LNCaP clone FGC (cell line): Measurements from ENCODE around the gene SUPT16H.
"Not testable (repeated sequence)": the region's sequence is repeated elsewhere in the genome, so short reads cannot be mapped to it uniquely, and the experiment has no call there.

Experiments
- DNase-seq: peaks from one replicate; pipeline ENCODE4 v3.0.0-alpha.2; 2011; ENCODE audit warnings: low read depth
- H3K4me3 ChIP-seq: 2 replicates; pipeline ENCODE4 v1.5.1; 2011; ENCODE audit warnings: mild to moderate bottlenecking, low read depth, low read length, control low read depth
- CTCF ChIP-seq: IDR thresholded peaks from 2 replicates; pipeline ENCODE4 v1.5.1; 2012; ENCODE audit warnings: mild to moderate bottlenecking; ENCODE audit not compliant: control insufficient read depth, insufficient read depth; ENCODE audit errors: extremely low read depth

Gene SUPT16H

GRCh38 chr14:21385188-21385904, 1.5 kb upstream of the SUPT16H start:
- H3K4me3 ChIP-seq = no peak overlapping the region
- DNase-seq = no peak
- TF ChIP-seq CTCF = no peak

GRCh38 chr14:21384494-21384851, 654 bp upstream of the SUPT16H start:
- DNase-seq = no peak

GRCh38 chr14:21382886-21383847, 652 bp downstream of the SUPT16H start:
- DNase-seq = no peak
- no peak for TF ChIP-seq CTCF

More at GRCh38 chr14:21384494-21384851, 654 bp upstream of the SUPT16H start:
- peak overlapping the region; percentile 97 for H3K4me3 ChIP-seq
- TF ChIP-seq CTCF = no peak

GRCh38 chr14:21382095-21382494, 1.7 kb downstream of the SUPT16H start:
- peak overlapping the region; percentile 97 for H3K4me3 ChIP-seq
- DNase-seq = no peak
- TF ChIP-seq CTCF = no peak

More at GRCh38 chr14:21382886-21383847, 652 bp downstream of the SUPT16H start:
- peak overlapping the region; percentile 97 for H3K4me3 ChIP-seq

GRCh38 chr14:21379338-21379737, 4.5 kb downstream of the SUPT16H start:
- no peak for DNase-seq

GRCh38 chr14:21373980-21374379, 9.8 kb downstream of the SUPT16H start:
- DNase-seq = no peak
- TF ChIP-seq CTCF = no peak

More at GRCh38 chr14:21379338-21379737, 4.5 kb downstream of the SUPT16H start:
- TF ChIP-seq CTCF = no peak
- H3K4me3 ChIP-seq = no peak overlapping the region

GRCh38 chr14:21372814-21373213, 11.0 kb downstream of the SUPT16H start:
- H3K4me3 ChIP-seq, DNase-seq: not testable (repeated sequence)

More at GRCh38 chr14:21373980-21374379, 9.8 kb downstream of the SUPT16H start:
- no peak overlapping the region for H3K4me3 ChIP-seq
